Measurements from ENCODE around the gene KCNIP4. TPM values are rescaled to one million over a fixed set of nuclear protein-coding genes. Genes with fewer than 3 reads are reported as not detected.

Gene KCNIP4
- total RNA-seq, 1 donor from 2014 or later: not detected

- peaks cover 20% of the 10 kb centered on the region for H3K9me3 Mint-ChIP-seq (ENCODE audit: low read depth)
- H3K27ac Mint-ChIP-seq (ENCODE audit: unreplicated experiment): no peak overlapping the region
- H3K4me1 Mint-ChIP-seq (ENCODE audit: low read depth): no peaks in the 10 kb centered on the region
- H3K4me3 Mint-ChIP-seq (ENCODE audit: unreplicated experiment): no peak overlapping the region
- no peak for TF ChIP-seq CTCF (IDR thresholded peaks at IDR 0.05)
- DNase-seq (ENCODE audit: low spot score): no peak
- H3K27me3 Mint-ChIP-seq (ENCODE audit: low read depth): no peaks in the 10 kb centered on the region
- H3K36me3 Mint-ChIP-seq (ENCODE audit: low read depth): no peaks in the 10 kb centered on the region
These were observed 834.9 kb downstream of the KCNIP4 start for GRCh38 chr4:21113496-21114223.

- H3K4me1 Mint-ChIP-seq (ENCODE audit: low read depth): no peaks in the 10 kb centered on the region
- H3K4me3 Mint-ChIP-seq (ENCODE audit: unreplicated experiment): no peak overlapping the region
- H3K9me3 Mint-ChIP-seq (ENCODE audit: low read depth): peaks cover 40% of the 10 kb centered on the region
- peaks cover 1% of the 10 kb centered on the region for H3K36me3 Mint-ChIP-seq (ENCODE audit: low read depth)
- no peak for TF ChIP-seq CTCF (IDR thresholded peaks at IDR 0.05)
- H3K27ac Mint-ChIP-seq (ENCODE audit: unreplicated experiment): no peak overlapping the region
- no peaks in the 10 kb centered on the region for H3K27me3 Mint-ChIP-seq (ENCODE audit: low read depth)
- no peak for DNase-seq (ENCODE audit: low spot score)
These were observed 845.9 kb downstream of the KCNIP4 start for GRCh38 chr4:21102667-21103066.

GRCh38 chr4:21097865-21098264, 850.7 kb downstream of the KCNIP4 start:
- no peak overlapping the region for H3K4me3 Mint-ChIP-seq (ENCODE audit: unreplicated experiment)

GRCh38 chr4:21097026-21097425, 851.5 kb downstream of the KCNIP4 start:
- no peak for DNase-seq (ENCODE audit: low spot score)
- TF ChIP-seq CTCF (IDR thresholded peaks at IDR 0.05): no peak
- Mint-ChIP-seq H3K4me3 (ENCODE audit: unreplicated experiment) (no peak overlapping the region), H3K27me3 (ENCODE audit: low read depth) (no peaks in the 10 kb centered on the region), H3K9me3 (ENCODE audit: low read depth) (peaks cover 16% of the 10 kb centered on the region), H3K36me3 (ENCODE audit: low read depth) (no peaks in the 10 kb centered on the region), H3K4me1 (ENCODE audit: low read depth) (no peaks in the 10 kb centered on the region), H3K27ac (ENCODE audit: unreplicated experiment) (no peak overlapping the region)

More at GRCh38 chr4:21097865-21098264, 850.7 kb downstream of the KCNIP4 start:
- TF ChIP-seq CTCF (IDR thresholded peaks at IDR 0.05): no peak
- Mint-ChIP-seq H3K27me3 (ENCODE audit: low read depth) (no peaks in the 10 kb centered on the region), H3K4me1 (ENCODE audit: low read depth) (no peaks in the 10 kb centered on the region), H3K36me3 (ENCODE audit: low read depth) (no peaks in the 10 kb centered on the region), H3K27ac (ENCODE audit: unreplicated experiment) (no peak overlapping the region), H3K9me3 (ENCODE audit: low read depth) (peaks cover 16% of the 10 kb centered on the region)
- no peak for DNase-seq (ENCODE audit: low spot score)

GRCh38 chr4:21092531-21092930, 856.0 kb downstream of the KCNIP4 start:
- no peaks in the 10 kb centered on the region for H3K27me3 Mint-ChIP-seq (ENCODE audit: low read depth)
- no peak overlapping the region for H3K4me3 Mint-ChIP-seq (ENCODE audit: unreplicated experiment)
- TF ChIP-seq CTCF (IDR thresholded peaks at IDR 0.05): no peak
- H3K27ac Mint-ChIP-seq (ENCODE audit: unreplicated experiment): no peak overlapping the region
- no peak for DNase-seq (ENCODE audit: low spot score)
- no peaks in the 10 kb centered on the region for H3K4me1 Mint-ChIP-seq (ENCODE audit: low read depth)
- H3K9me3 Mint-ChIP-seq (ENCODE audit: low read depth): peaks cover 12% of the 10 kb centered on the region
- no peaks in the 10 kb centered on the region for H3K36me3 Mint-ChIP-seq (ENCODE audit: low read depth)
